Fibroblast of lung (primary cell): ENCODE measurements around the gene TUBG2. TPM values are rescaled to one million over a fixed set of nuclear protein-coding genes. Genes with fewer than 3 reads are reported as not detected.
"Not testable (repeated sequence)": the region's sequence is repeated elsewhere in the genome, so short reads cannot be mapped to it uniquely, and the experiment has no call there.

Experiments
- DNase-seq, 2 donors: peaks; one replicate each; pipeline versions ENCODE4 v3.0.0 to v3.0.0-alpha.2; 2010; ENCODE audit warnings: low read depth in 2 of 2
- H2AFZ ChIP-seq: 2 replicates; pipeline ENCODE4 v1.5.1; 2012; ENCODE audit warnings: low read length, control low read depth, inconsistent platforms
- H3K27ac ChIP-seq: 2 replicates; pipeline ENCODE4 v1.5.1; 2011; ENCODE audit warnings: low read length, control low read depth; ENCODE audit not compliant: insufficient read depth
- H3K27me3 ChIP-seq: 2 replicates; pipeline ENCODE4 v1.5.1; 2011; ENCODE audit warnings: mild to moderate bottlenecking, low read length; ENCODE audit not compliant: control insufficient read depth, insufficient read depth
- H3K36me3 ChIP-seq: 2 replicates; pipeline ENCODE4 v1.5.1; 2011; ENCODE audit warnings: low read length; ENCODE audit not compliant: control insufficient read depth, insufficient read depth
- H3K4me1 ChIP-seq: 2 replicates; pipeline ENCODE4 v1.5.1; 2011; ENCODE audit warnings: low read length; ENCODE audit not compliant: control insufficient read depth, insufficient read depth; ENCODE audit errors: extremely low read depth
- H3K4me2 ChIP-seq: 2 replicates; pipeline ENCODE4 v1.5.1; 2011; ENCODE audit warnings: low read length, control low read depth; ENCODE audit not compliant: insufficient read depth; ENCODE audit errors: extremely low read depth
- H3K4me3 ChIP-seq, 4 experiments: fragments of 200-600 bp in 1 of 4; sonication (generic) in 1 of 4; replicated peaks in 1 of 4; 2 replicates each; pipeline ENCODE4 v1.5.1; 2011 to 2016; ENCODE audit warnings: low read length in 4 of 4, low read depth in 3 of 4, mild to moderate bottlenecking in 3 of 4, control low read depth in 2 of 4, inconsistent platforms in 1 of 4, mixed read lengths in 1 of 4; ENCODE audit not compliant: insufficient read depth in 1 of 4; ENCODE audit errors: control extremely low read depth in 1 of 4
- H3K79me2 ChIP-seq: 2 replicates; pipeline ENCODE4 v1.5.1; 2012; ENCODE audit warnings: mild to moderate bottlenecking, low read length, inconsistent platforms; ENCODE audit not compliant: control insufficient read depth, insufficient read depth
- H3K9ac ChIP-seq: 2 replicates; pipeline ENCODE4 v1.5.1; 2011; ENCODE audit warnings: mild to moderate bottlenecking, low read length, control low read depth; ENCODE audit not compliant: insufficient read depth
- H3K9me3 ChIP-seq: 2 replicates; pipeline ENCODE4 v1.5.1; 2012; ENCODE audit warnings: low read depth, low read length; ENCODE audit not compliant: control insufficient read depth, insufficient read depth
- H4K20me1 ChIP-seq: 2 replicates; pipeline ENCODE4 v1.5.1; 2011; ENCODE audit warnings: low read length; ENCODE audit not compliant: control insufficient read depth, insufficient read depth; ENCODE audit errors: extremely low read depth
- CTCF ChIP-seq, 2 donors: IDR thresholded peaks in 1 of 2; conservative IDR thresholded peaks in 1 of 2; 1 replicate in 1 of 2; 2 replicates in 1 of 2; pipeline ENCODE4 v1.5.1; 2011 to 2012; ENCODE audit warnings: low read length in 2 of 2, control low read depth in 1 of 2, inconsistent platforms in 1 of 2, low read depth in 1 of 2, mild to moderate bottlenecking in 1 of 2
- EZH2 ChIP-seq: IDR thresholded peaks from 2 replicates; pipeline ENCODE4 v1.5.1; 2012; ENCODE audit warnings: low read length, control low read depth, mild to moderate bottlenecking; ENCODE audit errors: missing control alignments
- polyA plus RNA-seq, 2 donors: library from polyadenylated mRNA; depleted of rRNA in 1 of 2; stranded (reverse) in 1 of 2; unstranded in 1 of 2; fragments of >200 nt; gene quantifications; 2 replicates each; pipeline ENCODE4 v1.2.1, GENCODE V29; 2011 to 2012; ENCODE audit warnings: missing spikeins in 1 of 2
- total RNA-seq: library from RNA; depleted of rRNA; stranded (reverse); fragments of >200 nt; gene quantifications from 2 replicates; pipeline ENCODE4 v1.2.1, GENCODE V29; 2014

TUBG2 gene
- total and polyA plus RNA-seq, 2 donors (not counting 1 experiment from before 2014, with no cell fraction given) = 11.6 to 13.5 TPM

DNA sequence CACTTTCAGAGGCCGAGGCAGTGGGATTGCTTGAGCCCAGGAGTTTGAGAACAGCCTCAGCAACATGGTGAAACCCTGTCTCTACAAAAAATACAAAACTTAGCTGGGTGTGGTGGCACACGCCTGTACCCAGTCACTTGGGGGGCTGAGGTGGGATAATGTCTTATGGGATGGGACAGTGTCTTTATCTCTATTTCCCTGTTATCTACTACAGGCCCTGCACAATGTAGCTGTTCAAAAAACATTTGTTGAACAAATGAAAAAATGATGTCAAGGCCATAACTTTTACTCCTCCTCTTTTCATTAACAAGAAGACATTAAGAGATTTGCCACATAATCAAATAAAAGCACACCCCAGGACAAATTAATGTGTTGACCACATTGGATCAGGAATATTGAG is 35.8 kb upstream of the TUBG2 start:
- Histone ChIP-seq H3K27ac (no peak overlapping the region), H3K4me2 (no peak overlapping the region), H3K4me3 (no peak overlapping the region), H2AFZ (no peak overlapping the region), H3K9me3 (no peaks in the 10 kb centered on the region), H3K79me2 (no peaks in the 10 kb centered on the region), H4K20me1 (no peaks in the 10 kb centered on the region), H3K9ac (no peak overlapping the region), H3K4me1 (no peaks in the 10 kb centered on the region), H3K36me3 (no peaks in the 10 kb centered on the region), H3K27me3 (no peaks in the 10 kb centered on the region)
- no peak for TF ChIP-seq CTCF (conservative IDR thresholded peaks at IDR 0.05 in 1 of 2, IDR thresholded peaks at IDR 0.05 in 1 of 2; ENCODE audit: low read depth in 1 of 2, low read length in 2 of 2)
- no peak for TF ChIP-seq EZH2
- no peak for DNase-seq

DNA sequence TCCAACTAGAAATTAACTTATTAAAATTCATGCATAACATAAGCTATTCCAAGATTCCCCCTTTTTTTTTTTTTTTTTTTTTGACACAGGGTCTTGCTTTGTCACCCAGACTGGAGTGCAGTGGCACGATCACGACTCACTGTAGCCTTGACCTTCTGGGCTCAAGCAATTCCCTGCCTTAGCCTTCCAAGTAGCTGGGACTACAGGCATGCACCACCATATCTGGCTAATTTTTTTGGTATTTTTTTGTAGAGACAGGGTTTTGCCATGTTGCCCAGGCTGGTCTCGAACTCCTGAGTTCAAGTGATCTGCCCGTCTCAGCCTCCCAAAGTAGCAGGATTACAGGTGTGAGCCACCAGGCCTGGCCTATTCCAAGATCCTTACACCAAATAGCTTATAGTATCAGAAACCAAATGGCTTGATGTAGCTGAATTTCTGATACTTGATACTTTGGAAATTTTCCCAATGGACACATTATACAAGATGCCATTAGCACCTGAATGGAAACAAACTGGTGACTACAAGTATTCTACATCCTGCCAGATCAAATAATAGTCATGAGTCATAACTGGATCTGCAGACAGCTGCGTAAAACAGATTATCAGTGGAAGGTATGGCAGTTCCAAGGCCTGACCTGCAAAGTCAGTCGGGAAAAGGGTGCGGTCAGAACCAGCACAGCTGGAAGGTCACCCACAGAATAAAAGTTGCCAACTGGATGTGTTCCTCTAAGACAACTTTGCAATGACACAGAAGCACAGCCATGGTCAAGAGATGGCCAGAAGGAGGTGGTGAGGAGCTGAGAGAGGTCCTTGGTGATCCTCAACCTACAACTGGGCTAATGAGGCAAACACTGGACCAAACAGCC is 35.1 kb upstream of the TUBG2 start:
- no peaks in the 10 kb centered on the region for H3K9me3 ChIP-seq
- no peak overlapping the region for H3K4me3 ChIP-seq
- peak in 1 of 2 donors; percentile 80 for DNase-seq
- no peaks in the 10 kb centered on the region for H3K36me3 ChIP-seq
- no peak overlapping the region for H2AFZ ChIP-seq
- H3K4me2 ChIP-seq = no peak overlapping the region
- no peak overlapping the region for H3K27ac ChIP-seq
- H3K9ac ChIP-seq = no peak overlapping the region
- no peaks in the 10 kb centered on the region for H3K79me2 ChIP-seq
- no peak for TF ChIP-seq CTCF (conservative IDR thresholded peaks at IDR 0.05 in 1 of 2, IDR thresholded peaks at IDR 0.05 in 1 of 2; ENCODE audit: low read depth in 1 of 2, low read length in 2 of 2)
- TF ChIP-seq EZH2 = no peak
- no peaks in the 10 kb centered on the region for H3K27me3 ChIP-seq
- H3K4me1 ChIP-seq = no peaks in the 10 kb centered on the region
- H4K20me1 ChIP-seq = no peaks in the 10 kb centered on the region

GRCh38 chr17:42627032-42627764 is 31.9 kb upstream of the TUBG2 start:
- H2AFZ ChIP-seq, H3K4me2 ChIP-seq, H3K36me3 ChIP-seq, H4K20me1 ChIP-seq, H3K27ac ChIP-seq, H3K9ac ChIP-seq, H3K27me3 ChIP-seq, H3K4me1 ChIP-seq, H3K4me3 ChIP-seq, H3K9me3 ChIP-seq, DNase-seq, H3K79me2 ChIP-seq: not testable (repeated sequence)
